Cardiac fibroblast (primary cell): ENCODE results near the gene C19orf47.

Experiments used
- DNase-seq, 2 donors: peaks; one replicate each; pipeline versions ENCODE4 v3.0.0 to v3.0.0-alpha.2; 2010; ENCODE audit warnings: low read depth in 2 of 2
- H3K4me3 ChIP-seq, 2 donors: replicated peaks in 1 of 2; 1 replicate in 1 of 2; 2 replicates in 1 of 2; pipeline ENCODE4 v1.5.1; 2011; ENCODE audit warnings: low read depth in 2 of 2, low read length in 2 of 2, mild to moderate bottlenecking in 2 of 2, moderate library complexity in 1 of 2
- TF ChIP-seq, protein P1 (sequence below): IDR thresholded peaks from one replicate; pipeline ENCODE4 v1.5.1; 2011; ENCODE audit warnings: low read depth, mild to moderate bottlenecking, low read length, inconsistent platforms

C19orf47 gene

DNA sequence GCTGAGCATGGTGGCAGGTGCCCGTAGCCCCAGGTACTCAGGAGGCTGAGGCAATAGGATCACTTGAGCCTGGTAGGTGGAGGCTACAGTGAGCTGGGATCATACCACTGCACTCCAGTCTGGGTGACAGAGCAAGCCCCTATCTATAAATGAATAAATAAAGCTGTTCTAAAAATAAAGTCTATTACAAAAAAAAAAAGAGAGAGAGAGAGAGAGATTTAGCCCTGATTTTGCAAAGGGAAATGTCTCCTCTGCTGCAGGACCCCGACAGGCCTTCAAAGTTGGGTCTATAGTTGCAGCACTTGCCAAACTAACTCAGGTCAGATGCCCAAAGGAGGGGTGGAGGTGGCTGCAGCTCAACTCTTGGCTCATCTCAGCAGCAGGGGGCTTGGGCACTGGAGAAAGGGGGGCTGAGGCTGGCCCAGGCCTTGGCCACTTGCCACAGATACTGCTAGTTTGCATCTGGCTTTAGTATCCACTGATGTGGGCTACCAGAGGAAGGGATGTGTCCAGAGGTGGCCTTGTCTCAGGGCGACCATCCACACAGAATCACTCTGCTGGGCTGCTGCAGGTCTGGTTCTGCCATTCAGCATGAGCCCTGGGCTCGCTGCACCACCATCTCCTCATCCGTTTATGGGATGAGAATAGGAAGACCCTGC is 32.3 kb downstream of the C19orf47 start:
- TF ChIP-seq, protein P1, sequence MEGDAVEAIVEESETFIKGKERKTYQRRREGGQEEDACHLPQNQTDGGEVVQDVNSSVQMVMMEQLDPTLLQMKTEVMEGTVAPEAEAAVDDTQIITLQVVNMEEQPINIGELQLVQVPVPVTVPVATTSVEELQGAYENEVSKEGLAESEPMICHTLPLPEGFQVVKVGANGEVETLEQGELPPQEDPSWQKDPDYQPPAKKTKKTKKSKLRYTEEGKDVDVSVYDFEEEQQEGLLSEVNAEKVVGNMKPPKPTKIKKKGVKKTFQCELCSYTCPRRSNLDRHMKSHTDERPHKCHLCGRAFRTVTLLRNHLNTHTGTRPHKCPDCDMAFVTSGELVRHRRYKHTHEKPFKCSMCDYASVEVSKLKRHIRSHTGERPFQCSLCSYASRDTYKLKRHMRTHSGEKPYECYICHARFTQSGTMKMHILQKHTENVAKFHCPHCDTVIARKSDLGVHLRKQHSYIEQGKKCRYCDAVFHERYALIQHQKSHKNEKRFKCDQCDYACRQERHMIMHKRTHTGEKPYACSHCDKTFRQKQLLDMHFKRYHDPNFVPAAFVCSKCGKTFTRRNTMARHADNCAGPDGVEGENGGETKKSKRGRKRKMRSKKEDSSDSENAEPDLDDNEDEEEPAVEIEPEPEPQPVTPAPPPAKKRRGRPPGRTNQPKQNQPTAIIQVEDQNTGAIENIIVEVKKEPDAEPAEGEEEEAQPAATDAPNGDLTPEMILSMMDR = no peak
- no peak for DNase-seq
- H3K4me3 ChIP-seq = no peak overlapping the region

GRCh38 chr19:40314656-40315055 is 33.5 kb downstream of the C19orf47 start:
- no peak for DNase-seq
- TF ChIP-seq, protein P1 = no peak
- no peak overlapping the region for H3K4me3 ChIP-seq

- TF ChIP-seq, protein P1 = no peak
- no peak for DNase-seq
- H3K4me3 ChIP-seq = no peak overlapping the region
Measured at GRCh38 chr19:40313229-40313983, 34.8 kb downstream of the C19orf47 start.

DNA sequence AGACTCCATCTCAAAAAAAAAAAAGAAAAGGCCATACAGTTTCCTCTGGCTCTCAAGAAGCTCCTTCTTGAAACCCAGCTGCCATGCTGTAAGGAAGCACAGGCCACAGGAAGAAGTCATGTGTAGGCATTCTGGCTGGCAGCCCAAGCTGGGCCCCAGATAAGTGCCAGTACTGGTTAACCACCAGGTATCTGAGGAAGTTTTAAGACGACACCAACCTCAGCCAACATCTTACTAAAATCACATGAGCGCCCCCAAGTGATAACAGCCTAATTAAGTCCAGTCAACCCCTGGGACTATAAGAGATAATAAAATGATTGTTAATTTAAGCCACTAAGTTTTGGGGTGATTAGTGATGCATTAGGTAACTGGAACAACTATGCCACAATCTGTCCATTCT is 35.7 kb downstream of the C19orf47 start:
- H3K4me3 ChIP-seq = no peak overlapping the region
- TF ChIP-seq, protein P1 = no peak
- no peak for DNase-seq

DNA sequence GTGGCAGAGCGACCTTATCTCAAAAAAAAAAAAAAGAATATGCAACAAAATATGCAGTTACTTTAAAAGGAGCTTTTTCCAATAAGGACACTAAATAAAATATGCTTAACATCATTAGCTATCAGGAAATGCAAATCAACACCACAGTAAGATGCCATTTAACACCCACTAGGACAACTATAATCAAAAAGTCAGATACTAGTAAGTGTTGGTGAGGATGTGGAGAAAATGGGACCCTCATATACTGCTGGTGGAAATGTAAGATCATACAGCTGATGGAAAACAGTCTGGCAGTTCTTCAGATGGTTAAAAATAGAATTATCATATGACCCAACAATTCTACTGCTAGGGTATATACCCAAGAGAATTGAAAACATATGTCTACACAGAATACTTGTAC is 38.5 kb downstream of the C19orf47 start:
- DNase-seq = no peak
- TF ChIP-seq, protein P1 = no peak
- no peak overlapping the region for H3K4me3 ChIP-seq

DNA sequence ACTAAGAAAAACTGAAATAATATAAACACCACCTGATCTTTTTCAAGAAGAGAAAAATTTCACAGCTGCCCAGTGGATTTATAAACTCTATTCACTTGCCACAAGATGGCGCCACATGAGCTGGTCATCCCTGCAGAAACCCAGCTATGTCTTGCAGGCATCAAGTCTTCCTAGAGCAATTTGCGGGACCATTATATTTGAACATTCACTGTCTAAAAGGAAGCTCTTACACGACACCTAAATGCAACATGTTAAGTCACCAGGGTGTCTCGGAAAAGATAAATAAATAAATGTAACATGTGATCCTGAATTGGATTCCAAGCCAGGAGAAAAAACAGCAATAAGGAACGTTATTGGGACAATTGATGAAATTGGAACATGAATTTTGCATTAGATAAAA is 42.8 kb downstream of the C19orf47 start:
- DNase-seq = peak; percentile 93 to 95
- no peak overlapping the region for H3K4me3 ChIP-seq
- TF ChIP-seq, protein P1 = peak; percentile 56
